GM18499 (cell line): ENCODE data around the gene MT2A.
"Not testable (repeated sequence)": the region's sequence is repeated elsewhere in the genome, so short reads cannot be mapped to it uniquely, and the experiment has no call there.

ENCODE experiments used
- ATAC-seq: cut with Tn5 transposase; IDR thresholded peaks from one replicate; pipeline ENCODE4 v1.9.1; 2021; ENCODE audit warnings: moderate number of reproducible peaks; ENCODE audit not compliant: insufficient read depth, unreplicated experiment

MT2A gene

DNA sequence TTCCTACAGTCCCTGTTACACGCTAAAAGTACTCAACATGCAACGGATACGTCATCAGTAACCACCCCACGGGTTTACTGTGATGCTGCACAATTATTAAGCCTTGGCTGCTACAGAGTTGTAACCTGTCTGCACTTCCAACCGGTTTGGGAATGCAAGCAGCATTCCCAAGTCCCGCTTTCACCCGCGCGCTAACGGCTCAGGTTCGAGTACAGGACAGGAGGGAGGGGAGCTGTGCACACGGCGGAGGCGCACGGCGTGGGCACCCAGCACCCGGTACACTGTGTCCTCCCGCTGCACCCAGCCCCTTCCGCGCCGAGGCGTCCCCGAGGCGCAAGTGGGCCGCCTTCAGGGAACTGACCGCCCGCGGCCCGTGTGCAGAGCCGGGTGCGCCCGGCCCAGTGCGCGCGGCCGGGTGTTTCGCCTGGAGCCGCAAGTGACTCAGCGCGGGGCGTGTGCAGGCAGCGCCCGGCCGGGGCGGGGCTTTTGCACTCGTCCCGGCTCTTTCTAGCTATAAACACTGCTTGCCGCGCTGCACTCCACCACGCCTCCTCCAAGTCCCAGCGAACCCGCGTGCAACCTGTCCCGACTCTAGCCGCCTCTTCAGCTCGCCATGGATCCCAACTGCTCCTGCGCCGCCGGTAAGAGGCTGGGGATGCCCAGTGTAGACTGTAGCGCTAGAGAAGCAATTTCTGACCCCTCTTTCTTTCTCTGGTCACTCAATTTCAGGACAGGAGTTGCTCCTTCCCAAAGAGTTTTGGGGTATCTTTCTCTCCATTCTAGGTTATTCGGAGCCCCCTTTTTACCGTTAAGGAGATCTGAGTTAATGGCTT lies at the start of gene MT2A:
TSS of gene MT2A (plus strand) at position 542 of the 833 bp plus-strand sequence. CDS start at position 614, 72 bp downstream.
- ATAC-seq: peak; percentile 45

DNA sequence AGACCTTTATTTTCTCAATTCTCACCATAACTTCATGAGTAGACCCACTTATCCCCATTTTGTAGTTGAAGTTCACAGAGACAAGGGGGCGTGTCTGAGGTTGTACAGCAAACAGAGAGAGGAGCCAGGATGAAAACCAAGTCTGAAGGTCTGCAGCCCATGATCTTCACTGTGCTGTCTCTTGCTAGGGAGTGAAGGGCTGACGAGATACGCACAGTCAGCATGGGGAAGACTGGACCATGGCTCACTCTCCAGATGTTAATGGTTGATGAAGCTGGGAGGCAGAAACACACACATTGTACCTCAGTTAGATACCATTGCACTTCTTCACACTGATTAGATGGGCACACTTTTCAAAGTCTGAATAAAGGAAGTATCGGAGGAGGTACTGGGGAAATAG lies 49.3 kb upstream of the MT2A start:
- ATAC-seq: no peak

- ATAC-seq: no peak
Measured at GRCh38 chr16:56560447-56560846, 47.9 kb upstream of the MT2A start.

GRCh38 chr16:56561126-56561525 lies 47.3 kb upstream of the MT2A start:
- no peak for ATAC-seq

- ATAC-seq: no peak
Measured at GRCh38 chr16:56564793-56565477, 43.4 kb upstream of the MT2A start, which contains the start of gene MT4. TSS of gene MT4 (plus strand) at chr16:56565073. CDS start at chr16:56565129, 56 bp downstream.

- ATAC-seq: no peak
Measured at GRCh38 chr16:56569971-56570370, 38.4 kb upstream of the MT2A start.

- no peak for ATAC-seq
Measured at GRCh38 chr16:56571525-56571924, 36.9 kb upstream of the MT2A start.

- no peak for ATAC-seq
Measured at GRCh38 chr16:56574625-56575024, 33.8 kb upstream of the MT2A start.

DNA sequence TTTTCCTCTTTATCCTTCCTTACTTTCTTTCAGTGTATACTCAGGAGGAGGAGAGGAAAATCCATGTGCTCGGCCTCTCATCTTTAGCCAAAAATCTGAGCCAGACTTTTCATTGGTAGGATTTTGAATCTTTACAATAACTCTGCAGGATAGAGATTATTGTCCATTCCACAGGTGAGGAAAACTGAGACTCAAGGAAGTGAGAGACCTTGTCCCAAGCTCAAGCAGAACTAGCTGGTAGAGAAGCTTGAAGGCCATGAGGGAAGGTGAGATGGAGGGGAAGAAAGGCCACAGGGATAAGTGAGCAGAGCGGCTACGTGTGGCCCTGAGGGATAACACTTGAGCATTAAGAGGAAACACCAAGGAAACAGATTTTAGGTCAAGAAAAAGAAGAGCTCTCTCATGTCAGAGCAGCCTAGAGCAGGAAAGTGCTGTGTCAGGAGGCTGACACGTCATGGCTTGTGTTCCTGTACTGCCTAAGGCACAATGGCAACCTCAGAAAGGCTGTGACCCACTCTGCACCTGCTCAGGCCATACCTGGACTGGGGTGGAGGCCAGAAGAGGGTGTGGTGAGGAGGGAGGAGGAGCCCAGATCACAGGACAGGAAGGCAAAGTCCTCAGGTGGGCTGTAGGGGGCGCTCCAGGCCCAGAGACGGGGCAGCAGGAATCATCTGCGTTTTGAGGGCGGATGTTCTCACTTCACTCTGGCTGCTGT lies 31.6 kb upstream of the MT2A start:
- ATAC-seq: peak; percentile 89

DNA sequence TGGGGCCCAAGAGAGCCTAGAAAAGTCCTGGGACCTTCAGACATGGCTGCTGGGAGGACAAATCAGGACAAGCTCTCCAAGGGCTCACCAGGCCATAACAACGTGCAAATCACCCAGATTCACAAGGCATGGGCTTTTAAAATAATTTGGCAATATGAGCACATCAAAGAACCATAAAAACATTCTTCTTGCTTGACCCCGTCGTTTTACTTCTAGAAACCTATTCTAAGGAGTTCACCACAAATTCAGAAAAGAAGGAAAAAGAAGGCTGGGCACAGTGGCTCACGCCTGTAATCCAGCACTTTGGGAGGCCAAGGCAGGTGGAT lies 31.1 kb upstream of the MT2A start:
- no peak for ATAC-seq

- no peak for ATAC-seq
Measured at GRCh38 chr16:56580391-56581048, 27.9 kb upstream of the MT2A start.

GRCh38 chr16:56582911-56583310 lies 25.5 kb upstream of the MT2A start:
- not testable (repeated sequence) for ATAC-seq

GRCh38 chr16:56583351-56584168 lies 24.8 kb upstream of the MT2A start:
- no peak for ATAC-seq

- no peak for ATAC-seq
Measured at GRCh38 chr16:56584276-56584675, 24.1 kb upstream of the MT2A start.

DNA sequence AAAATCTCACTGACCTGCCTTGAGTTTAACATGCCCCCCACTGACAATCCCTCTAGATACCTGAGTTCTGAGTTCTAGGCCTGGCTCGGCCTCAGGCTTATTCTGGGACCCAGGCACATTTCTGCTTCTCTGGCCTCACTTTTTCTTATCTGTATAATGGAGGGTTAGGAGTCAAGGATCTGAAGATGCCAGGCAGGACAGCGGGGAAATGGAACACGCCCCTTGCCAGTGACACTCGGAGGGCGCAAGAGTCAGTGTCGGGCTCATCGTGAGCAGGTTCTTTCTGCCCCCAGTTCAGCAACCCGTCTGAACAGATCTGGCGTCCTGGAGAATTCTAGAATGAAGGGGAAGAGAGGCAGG lies 19.6 kb upstream of the MT2A start:
- ATAC-seq: no peak

- no peak for ATAC-seq
Measured at GRCh38 chr16:56589141-56590039, 19.0 kb upstream of the MT2A start, which contains the start of gene MT3. TSS of gene MT3 (plus strand) at chr16:56589528. CDS start at chr16:56589591, 63 bp downstream.

GRCh38 chr16:56591377-56592060 lies 16.9 kb upstream of the MT2A start:
- no peak for ATAC-seq
